Body of pancreas (tissue), 4 donors: Measurements from ENCODE around the gene RGS10.

Experiments used
- CTCF ChIP-seq, 7 experiments: fragments of 450-650 bp in 4 of 7; fragments of 200-600 bp in 3 of 7; sonication (generic) in 3 of 7; IDR thresholded peaks; one replicate each; pipeline ENCODE4 v1.5.1; 2016 to 2019; ENCODE audit warnings: antibody characterized with exemption in 7 of 7
- POLR2A ChIP-seq, 3 donors: fragments of 450-650 bp; IDR thresholded peaks; one replicate each; pipeline ENCODE4 v1.6.1; 2016; ENCODE audit warnings: antibody characterized with exemption in 3 of 3, mild to moderate bottlenecking in 2 of 3

- TF ChIP-seq CTCF (IDR thresholded peaks at IDR 0.05), result no peak
- TF ChIP-seq POLR2A (IDR thresholded peaks at IDR 0.05), result no peak
These were observed 84.4 kb downstream of the RGS10 start for GRCh38 chr10:119457966-119458766.
